ENCODE results near the gene HPN.

The HPN gene

DNA sequence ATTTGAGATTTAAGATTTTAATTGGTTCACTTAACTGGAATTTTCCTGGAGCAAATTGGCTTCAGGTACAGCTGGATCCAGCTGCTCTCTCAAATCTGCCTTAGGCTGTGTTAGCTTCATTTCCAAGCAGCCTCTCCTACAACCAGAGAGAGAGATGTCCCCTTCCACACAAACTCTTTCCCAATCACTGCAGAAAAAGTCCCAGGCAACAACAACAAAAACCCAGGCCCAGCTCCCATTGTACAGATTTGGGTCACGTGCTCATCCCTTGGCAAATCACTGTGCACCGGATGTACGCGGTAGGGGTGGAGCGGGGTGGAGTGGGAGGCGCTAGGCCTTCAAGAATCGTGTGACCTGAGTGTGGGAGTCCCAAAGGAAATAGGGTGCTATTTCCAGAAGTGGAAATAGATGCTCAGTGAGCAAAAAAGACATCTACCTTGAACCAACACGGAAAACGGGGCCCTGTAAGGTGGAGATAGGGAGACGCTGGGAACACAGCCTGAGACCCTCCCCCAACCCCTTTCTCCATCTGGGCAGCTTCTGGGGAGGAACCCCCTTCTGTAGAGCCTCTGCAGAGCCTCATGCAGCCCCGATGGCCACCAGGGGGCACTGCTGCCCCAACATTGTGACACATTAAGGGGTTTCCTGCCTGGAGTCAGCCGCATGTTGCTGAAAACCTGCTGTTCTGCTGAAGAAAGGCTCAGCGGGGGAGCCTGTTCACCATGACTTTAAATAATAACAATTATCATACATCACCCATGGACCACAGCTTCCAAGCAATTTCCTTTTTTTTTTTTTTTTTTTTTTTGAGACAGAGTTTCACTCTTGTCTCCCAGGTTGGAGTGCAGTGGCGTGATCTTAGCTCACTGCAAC, 25.4 kb downstream of the HPN start:
- TF ChIP-seq CEBPB (IDR thresholded peaks at IDR 0.05) (0 out of 2 replicates have a peak, but pooled peaks have one; percentile 25), EGR1 (IDR thresholded peaks at IDR 0.05) (no peak), ZBTB7A (IDR thresholded peaks at IDR 0.05; ENCODE audit: low read depth) (0 out of 2 replicates have a peak, but pooled peaks have one; percentile 55), EP300 (IDR thresholded peaks at IDR 0.05; ENCODE audit: borderline replicate concordance) (no peak), TEAD4 (IDR thresholded peaks at IDR 0.05) (no peak), YY1 (IDR thresholded peaks at IDR 0.05; ENCODE audit: low read depth) (no peak), RAD21 (IDR thresholded peaks at IDR 0.05; ENCODE audit: low read depth) (peak; percentile 93), TCF12 (IDR thresholded peaks at IDR 0.05; ENCODE audit: low read depth) (no peak), TAF1 (IDR thresholded peaks at IDR 0.05; ENCODE audit: low read depth) (no peak), NFIC (IDR thresholded peaks at IDR 0.05) (no peak), CREB1 (IDR thresholded peaks at IDR 0.05; ENCODE audit: low read depth) (no peak), FOXM1 (IDR thresholded peaks at IDR 0.05; ENCODE audit: borderline replicate concordance, low read depth) (peak; percentile 33; the same call in 1 of the 2 replicates)
- TF ChIP-seq, protein P1, sequence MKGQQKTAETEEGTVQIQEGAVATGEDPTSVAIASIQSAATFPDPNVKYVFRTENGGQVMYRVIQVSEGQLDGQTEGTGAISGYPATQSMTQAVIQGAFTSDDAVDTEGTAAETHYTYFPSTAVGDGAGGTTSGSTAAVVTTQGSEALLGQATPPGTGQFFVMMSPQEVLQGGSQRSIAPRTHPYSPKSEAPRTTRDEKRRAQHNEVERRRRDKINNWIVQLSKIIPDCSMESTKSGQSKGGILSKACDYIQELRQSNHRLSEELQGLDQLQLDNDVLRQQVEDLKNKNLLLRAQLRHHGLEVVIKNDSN (IDR thresholded peaks at IDR 0.05): peak; percentile 93
- TF ChIP-seq, protein P2, sequence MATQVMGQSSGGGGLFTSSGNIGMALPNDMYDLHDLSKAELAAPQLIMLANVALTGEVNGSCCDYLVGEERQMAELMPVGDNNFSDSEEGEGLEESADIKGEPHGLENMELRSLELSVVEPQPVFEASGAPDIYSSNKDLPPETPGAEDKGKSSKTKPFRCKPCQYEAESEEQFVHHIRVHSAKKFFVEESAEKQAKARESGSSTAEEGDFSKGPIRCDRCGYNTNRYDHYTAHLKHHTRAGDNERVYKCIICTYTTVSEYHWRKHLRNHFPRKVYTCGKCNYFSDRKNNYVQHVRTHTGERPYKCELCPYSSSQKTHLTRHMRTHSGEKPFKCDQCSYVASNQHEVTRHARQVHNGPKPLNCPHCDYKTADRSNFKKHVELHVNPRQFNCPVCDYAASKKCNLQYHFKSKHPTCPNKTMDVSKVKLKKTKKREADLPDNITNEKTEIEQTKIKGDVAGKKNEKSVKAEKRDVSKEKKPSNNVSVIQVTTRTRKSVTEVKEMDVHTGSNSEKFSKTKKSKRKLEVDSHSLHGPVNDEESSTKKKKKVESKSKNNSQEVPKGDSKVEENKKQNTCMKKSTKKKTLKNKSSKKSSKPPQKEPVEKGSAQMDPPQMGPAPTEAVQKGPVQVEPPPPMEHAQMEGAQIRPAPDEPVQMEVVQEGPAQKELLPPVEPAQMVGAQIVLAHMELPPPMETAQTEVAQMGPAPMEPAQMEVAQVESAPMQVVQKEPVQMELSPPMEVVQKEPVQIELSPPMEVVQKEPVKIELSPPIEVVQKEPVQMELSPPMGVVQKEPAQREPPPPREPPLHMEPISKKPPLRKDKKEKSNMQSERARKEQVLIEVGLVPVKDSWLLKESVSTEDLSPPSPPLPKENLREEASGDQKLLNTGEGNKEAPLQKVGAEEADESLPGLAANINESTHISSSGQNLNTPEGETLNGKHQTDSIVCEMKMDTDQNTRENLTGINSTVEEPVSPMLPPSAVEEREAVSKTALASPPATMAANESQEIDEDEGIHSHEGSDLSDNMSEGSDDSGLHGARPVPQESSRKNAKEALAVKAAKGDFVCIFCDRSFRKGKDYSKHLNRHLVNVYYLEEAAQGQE (IDR thresholded peaks at IDR 0.05; ENCODE audit: low read depth): no peak
- TF ChIP-seq, protein P3, sequence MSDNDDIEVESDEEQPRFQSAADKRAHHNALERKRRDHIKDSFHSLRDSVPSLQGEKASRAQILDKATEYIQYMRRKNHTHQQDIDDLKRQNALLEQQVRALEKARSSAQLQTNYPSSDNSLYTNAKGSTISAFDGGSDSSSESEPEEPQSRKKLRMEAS (IDR thresholded peaks at IDR 0.05): peak; percentile 67; the same call in 1 of the 2 replicates

DNA sequence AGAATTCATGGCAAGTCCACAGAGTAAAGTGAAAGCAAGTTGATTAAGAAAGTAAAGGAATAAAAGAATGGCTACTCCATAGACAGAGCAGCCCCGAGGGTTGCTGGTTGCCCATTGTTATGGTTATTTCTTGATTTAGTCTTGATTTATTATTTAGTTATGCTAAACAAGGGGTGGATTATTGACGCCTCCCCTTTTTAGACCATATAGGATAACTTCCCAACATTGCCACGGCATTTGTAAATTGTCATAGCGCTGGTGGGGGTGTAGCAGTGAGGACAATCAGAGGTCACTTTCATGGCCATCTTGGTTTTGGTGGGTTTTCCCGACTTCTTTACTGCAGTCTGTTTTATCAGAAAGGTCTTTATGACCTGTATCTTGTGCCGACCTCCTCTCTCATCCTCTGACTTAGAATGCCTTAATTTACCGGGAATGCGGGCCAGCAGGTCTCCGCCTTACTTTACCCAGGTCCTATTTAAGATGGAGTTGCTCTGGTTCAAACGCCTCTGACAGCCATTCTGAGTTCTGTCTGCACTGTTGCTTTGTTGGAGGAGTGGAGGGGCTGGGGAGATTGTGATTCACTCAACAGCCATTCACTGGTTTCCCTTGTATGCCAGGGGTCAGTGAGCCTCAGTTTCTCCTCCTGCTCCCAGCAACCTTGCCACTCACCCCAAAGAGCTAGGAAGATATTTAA, 27.6 kb downstream of the HPN start:
- no peak for TF ChIP-seq EP300 (IDR thresholded peaks at IDR 0.05; ENCODE audit: borderline replicate concordance)
- TF ChIP-seq, protein P1 (IDR thresholded peaks at IDR 0.05): no peak
- TF ChIP-seq, protein P2 (IDR thresholded peaks at IDR 0.05; ENCODE audit: low read depth): no peak
- no peak for TF ChIP-seq ZBTB7A (IDR thresholded peaks at IDR 0.05; ENCODE audit: low read depth)
- TF ChIP-seq TEAD4 (IDR thresholded peaks at IDR 0.05): no peak
- TF ChIP-seq YY1 (IDR thresholded peaks at IDR 0.05; ENCODE audit: low read depth): no peak
- TF ChIP-seq CEBPB (IDR thresholded peaks at IDR 0.05): no peak
- no peak for TF ChIP-seq CREB1 (IDR thresholded peaks at IDR 0.05; ENCODE audit: low read depth)
- TF ChIP-seq FOXM1 (IDR thresholded peaks at IDR 0.05; ENCODE audit: borderline replicate concordance, low read depth): no peak
- no peak for TF ChIP-seq TCF12 (IDR thresholded peaks at IDR 0.05; ENCODE audit: low read depth)
- TF ChIP-seq NFIC (IDR thresholded peaks at IDR 0.05): no peak
- TF ChIP-seq TAF1 (IDR thresholded peaks at IDR 0.05; ENCODE audit: low read depth): no peak
- no peak for TF ChIP-seq EGR1 (IDR thresholded peaks at IDR 0.05)
- TF ChIP-seq, protein P3 (IDR thresholded peaks at IDR 0.05): no peak
- TF ChIP-seq RAD21 (IDR thresholded peaks at IDR 0.05; ENCODE audit: low read depth): no peak

DNA sequence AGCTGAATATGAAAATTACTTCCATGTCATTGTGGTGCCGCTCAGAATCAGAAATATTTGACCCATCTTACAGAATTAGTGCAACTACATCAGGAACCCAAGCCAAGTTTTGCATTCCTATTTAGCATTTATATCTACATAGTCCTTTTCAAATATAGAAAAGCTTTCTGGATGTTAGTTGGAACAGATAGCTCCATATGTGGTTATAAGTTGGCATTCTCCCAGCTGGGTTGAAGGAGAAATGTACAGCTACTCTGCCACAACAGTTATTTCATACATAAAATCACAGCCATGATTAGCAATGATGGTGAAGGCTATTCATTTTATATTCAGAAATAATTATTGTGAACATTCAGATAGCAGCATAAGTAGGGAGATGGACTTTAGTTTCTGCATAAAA, 28.2 kb downstream of the HPN start:
- no peak for TF ChIP-seq ZBTB7A (IDR thresholded peaks at IDR 0.05; ENCODE audit: low read depth)

DNA sequence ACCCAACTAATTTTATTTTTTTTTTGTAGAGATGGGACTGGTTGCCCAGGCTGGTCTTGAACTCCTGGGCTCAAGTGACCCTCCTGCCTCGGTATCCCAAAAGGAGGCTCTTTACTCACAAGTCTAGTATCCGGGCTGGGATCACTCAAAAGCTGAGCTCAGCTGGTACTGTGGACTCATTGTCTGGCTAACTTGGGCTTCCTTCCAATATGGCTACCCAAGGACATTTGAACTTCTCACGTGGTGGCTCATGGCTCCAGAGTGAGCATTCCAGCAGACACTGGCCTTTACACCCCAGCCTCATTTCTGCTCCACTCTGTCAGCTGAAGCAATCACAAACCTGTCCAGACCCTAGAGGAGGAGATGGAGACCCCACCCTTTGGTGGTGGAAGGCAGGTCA, 28.9 kb downstream of the HPN start:
- TF ChIP-seq EGR1 (IDR thresholded peaks at IDR 0.05): no peak
- TF ChIP-seq YY1 (IDR thresholded peaks at IDR 0.05; ENCODE audit: low read depth): 0 out of 2 replicates have a peak, but pooled peaks have one; percentile 49

DNA sequence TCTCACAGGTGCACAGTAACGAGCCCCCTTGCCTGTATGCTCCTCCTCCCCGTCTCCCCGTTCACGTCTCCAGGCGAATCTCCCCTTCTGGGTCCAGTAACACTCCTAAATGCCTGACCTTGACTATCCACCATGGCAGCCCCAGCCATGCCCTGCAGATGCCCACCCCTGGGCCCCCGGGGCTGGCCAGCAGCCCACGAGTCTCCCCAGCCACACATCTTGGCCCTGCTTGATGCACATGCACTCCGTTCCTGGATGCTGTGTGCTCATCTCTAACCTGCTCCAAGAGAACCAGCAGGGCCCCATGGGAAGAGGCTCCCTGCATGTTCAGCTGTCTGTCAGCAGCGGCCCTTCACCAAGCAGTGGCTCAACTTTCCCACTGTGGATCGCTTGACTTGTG, 32.0 kb downstream of the HPN start:
- no peak for TF ChIP-seq TCF12 (IDR thresholded peaks at IDR 0.05; ENCODE audit: low read depth)
- TF ChIP-seq CREB1 (IDR thresholded peaks at IDR 0.05; ENCODE audit: low read depth): no peak
- TF ChIP-seq, protein P2 (IDR thresholded peaks at IDR 0.05; ENCODE audit: low read depth): no peak
- no peak for TF ChIP-seq ZBTB7A (IDR thresholded peaks at IDR 0.05; ENCODE audit: low read depth)
- TF ChIP-seq, protein P3 (IDR thresholded peaks at IDR 0.05): no peak
- TF ChIP-seq NFIC (IDR thresholded peaks at IDR 0.05): no peak
- no peak for TF ChIP-seq CEBPB (IDR thresholded peaks at IDR 0.05)
- no peak for TF ChIP-seq TEAD4 (IDR thresholded peaks at IDR 0.05)
- no peak for TF ChIP-seq TAF1 (IDR thresholded peaks at IDR 0.05; ENCODE audit: low read depth)
- TF ChIP-seq FOXM1 (IDR thresholded peaks at IDR 0.05; ENCODE audit: borderline replicate concordance, low read depth): no peak
- TF ChIP-seq EGR1 (IDR thresholded peaks at IDR 0.05): no peak
- no peak for TF ChIP-seq RAD21 (IDR thresholded peaks at IDR 0.05; ENCODE audit: low read depth)
- TF ChIP-seq YY1 (IDR thresholded peaks at IDR 0.05; ENCODE audit: low read depth): no peak
- TF ChIP-seq, protein P1 (IDR thresholded peaks at IDR 0.05): no peak
- no peak for TF ChIP-seq EP300 (IDR thresholded peaks at IDR 0.05; ENCODE audit: borderline replicate concordance)

Measured in Ishikawa (cell line).